Midbrain (tissue), 1 donor: ENCODE results near the gene STMP1.

ENCODE experiments used
- DNase-seq: peaks from one replicate; lab custom pipeline; 2025; lab: John Stamatoyannopoulos, UW

Gene STMP1

GRCh38 chr7:135697276-135698049 lies 35.1 kb downstream of the STMP1 start:
- no peak for DNase-seq

GRCh38 chr7:135704074-135704473 lies 41.8 kb downstream of the STMP1 start:
- DNase-seq = no peak

- DNase-seq = no peak
Observed at GRCh38 chr7:135704698-135705097, 42.4 kb downstream of the STMP1 start.

GRCh38 chr7:135706038-135706742 lies 43.9 kb downstream of the STMP1 start:
- no peak for DNase-seq

GRCh38 chr7:135706858-135707569 lies 44.7 kb downstream of the STMP1 start:
- DNase-seq = no peak

GRCh38 chr7:135707570-135707966 lies 45.3 kb downstream of the STMP1 start:
- DNase-seq = no peak

GRCh38 chr7:135708041-135708440 lies 45.7 kb downstream of the STMP1 start:
- no peak for DNase-seq

GRCh38 chr7:135709508-135709907 lies 47.2 kb downstream of the STMP1 start:
- DNase-seq = no peak

- DNase-seq = no peak
Observed at GRCh38 chr7:135710417-135711138, 48.3 kb downstream of the STMP1 start.

- no peak for DNase-seq
Observed at GRCh38 chr7:135711139-135711469, 48.8 kb downstream of the STMP1 start.

- DNase-seq = no peak
Observed at GRCh38 chr7:135712182-135712782, 50.0 kb downstream of the STMP1 start.

- DNase-seq = no peak
Observed at GRCh38 chr7:135712796-135713195, 50.5 kb downstream of the STMP1 start.

GRCh38 chr7:135713836-135714470 lies 51.6 kb downstream of the STMP1 start:
- DNase-seq = no peak

- DNase-seq = no peak
Observed at GRCh38 chr7:135714534-135715009, 52.3 kb downstream of the STMP1 start.

GRCh38 chr7:135715055-135715522 lies 52.8 kb downstream of the STMP1 start:
- DNase-seq = no peak

- DNase-seq = no peak
Observed at GRCh38 chr7:135715673-135716072, 53.4 kb downstream of the STMP1 start.

GRCh38 chr7:135716677-135717238 lies 54.4 kb downstream of the STMP1 start:
- no peak for DNase-seq

GRCh38 chr7:135717693-135718092 lies 55.4 kb downstream of the STMP1 start:
- no peak for DNase-seq

GRCh38 chr7:135718219-135718618 lies 55.9 kb downstream of the STMP1 start:
- no peak for DNase-seq

- DNase-seq = no peak
Observed at GRCh38 chr7:135718794-135719437, 56.6 kb downstream of the STMP1 start.
